Right ventricle myocardium superior (tissue), 1 donor: Measurements from ENCODE around the gene GPR61. TPM values are rescaled to one million over a fixed set of nuclear protein-coding genes. Genes with fewer than 3 reads are reported as not detected.

Experiments
- ATAC-seq: fragments of 200-7000 bp; cut with Tn5 transposase; one replicate; pipeline ENCODE4 v1.9.1; 2020; ENCODE audit warnings: mild to moderate bottlenecking; ENCODE audit not compliant: poor library complexity
- DNase-seq: peaks from one replicate; pipeline ENCODE4 v3.0.0-alpha.2; 2020
- intact Hi-C: fragments of 100-400 bp; cut with DNase I; formaldehyde crosslinking; loops from one replicate; pipeline ENCODE4 v1.11.2; 2022
- long read RNA-seq: library from polyadenylated mRNA; unstranded; transcript quantifications from one replicate; pipeline ENCODE4 v2.0.0, GENCODE V29; 2021
- total RNA-seq: library from RNA; stranded (reverse); fragmentation: NEBNext Ultra II Directional; extraction: Animal tissue kit (Norgen Biotek cat#: 25700); gene quantifications from one replicate; pipeline ENCODE4 v1.2.1, GENCODE V29; 2021
- donor health status: DM: no; HTN: yes; CAD: no; lungs with severe emphysema.

The GPR61 gene, protein sequence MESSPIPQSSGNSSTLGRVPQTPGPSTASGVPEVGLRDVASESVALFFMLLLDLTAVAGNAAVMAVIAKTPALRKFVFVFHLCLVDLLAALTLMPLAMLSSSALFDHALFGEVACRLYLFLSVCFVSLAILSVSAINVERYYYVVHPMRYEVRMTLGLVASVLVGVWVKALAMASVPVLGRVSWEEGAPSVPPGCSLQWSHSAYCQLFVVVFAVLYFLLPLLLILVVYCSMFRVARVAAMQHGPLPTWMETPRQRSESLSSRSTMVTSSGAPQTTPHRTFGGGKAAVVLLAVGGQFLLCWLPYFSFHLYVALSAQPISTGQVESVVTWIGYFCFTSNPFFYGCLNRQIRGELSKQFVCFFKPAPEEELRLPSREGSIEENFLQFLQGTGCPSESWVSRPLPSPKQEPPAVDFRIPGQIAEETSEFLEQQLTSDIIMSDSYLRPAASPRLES
- 0.32 TPM for total RNA-seq
- long read RNA-seq, result 0 reads

DNA sequence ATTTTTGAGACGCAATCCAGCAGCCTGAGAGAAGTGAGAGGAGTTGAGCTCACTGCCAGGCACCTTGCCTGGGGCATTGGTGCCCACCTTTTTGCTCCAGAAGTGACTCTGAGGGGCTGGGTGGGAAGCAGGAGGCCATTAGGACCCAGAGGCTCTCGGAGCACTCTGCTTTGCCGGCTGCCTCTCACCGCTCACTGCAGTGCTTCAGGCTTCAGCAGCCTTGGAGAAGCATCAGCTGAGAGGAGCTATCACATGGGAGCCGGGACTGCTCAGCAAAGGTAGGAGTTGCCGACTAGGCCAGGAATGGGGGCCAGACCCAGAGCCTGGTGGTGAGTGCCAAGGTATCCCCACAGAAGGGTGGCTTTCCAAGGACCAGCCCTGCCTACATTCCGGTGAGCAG, at the start of gene GPR61:
TSS of gene GPR61 (plus strand) at position 197 of the 400 bp plus-strand sequence. CDS start 3,151 bp downstream, outside the sequence.
- intact Hi-C loops, result loop anchor here (10.0 kb wide), 1 partner anchor 265 kb away; no protein-coding TSS in a partner anchor
- DNase-seq, result no peak
- no peak for ATAC-seq

GRCh38 chr1:109490029-109490933, 49.4 kb upstream of the GPR61 start:
- intact Hi-C loops, result loop anchor here (2.0 kb wide), 1 partner anchor 43 kb away; no protein-coding TSS in a partner anchor
- peak; percentile 69 for DNase-seq
- peak; percentile 47 for ATAC-seq

DNA sequence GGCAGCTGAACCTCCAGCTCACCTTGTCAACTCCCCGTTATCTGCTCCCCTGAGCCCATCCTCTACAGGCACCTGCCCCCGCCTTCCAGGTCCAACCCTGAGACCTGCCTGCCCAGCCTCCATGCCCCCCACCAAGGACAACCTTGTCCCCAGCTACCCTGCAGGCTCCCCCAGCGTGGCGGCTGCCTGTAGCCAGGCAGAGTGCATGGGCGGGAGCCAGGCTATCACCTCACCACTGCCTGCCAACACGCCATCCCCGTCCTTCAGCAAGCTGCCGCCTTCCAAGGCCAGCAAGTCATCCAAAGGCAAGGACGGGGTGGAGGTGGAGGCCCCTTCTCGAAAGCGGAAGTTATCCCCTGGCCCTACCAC, 48.8 kb upstream of the GPR61 start:
- DNase-seq (peak; percentile 55), ATAC-seq (peak; percentile 16)
- intact Hi-C loops, result loop anchor here (2.0 kb wide), 1 partner anchor 42 kb away; no protein-coding TSS in a partner anchor

GRCh38 chr1:109491372-109491771, 48.3 kb upstream of the GPR61 start:
- no peak for ATAC-seq
- intact Hi-C loops, result loop anchor here (2.0 kb wide), 1 partner anchor 41 kb away; no protein-coding TSS in a partner anchor
- no peak for DNase-seq

GRCh38 chr1:109492779-109493178, 46.9 kb upstream of the GPR61 start:
- DNase-seq (no peak), ATAC-seq (no peak)
- intact Hi-C loops, result no loop called here

GRCh38 chr1:109493227-109493626, 46.4 kb upstream of the GPR61 start:
- intact Hi-C loops, result no loop called here
- no peak for DNase-seq
- no peak for ATAC-seq

DNA sequence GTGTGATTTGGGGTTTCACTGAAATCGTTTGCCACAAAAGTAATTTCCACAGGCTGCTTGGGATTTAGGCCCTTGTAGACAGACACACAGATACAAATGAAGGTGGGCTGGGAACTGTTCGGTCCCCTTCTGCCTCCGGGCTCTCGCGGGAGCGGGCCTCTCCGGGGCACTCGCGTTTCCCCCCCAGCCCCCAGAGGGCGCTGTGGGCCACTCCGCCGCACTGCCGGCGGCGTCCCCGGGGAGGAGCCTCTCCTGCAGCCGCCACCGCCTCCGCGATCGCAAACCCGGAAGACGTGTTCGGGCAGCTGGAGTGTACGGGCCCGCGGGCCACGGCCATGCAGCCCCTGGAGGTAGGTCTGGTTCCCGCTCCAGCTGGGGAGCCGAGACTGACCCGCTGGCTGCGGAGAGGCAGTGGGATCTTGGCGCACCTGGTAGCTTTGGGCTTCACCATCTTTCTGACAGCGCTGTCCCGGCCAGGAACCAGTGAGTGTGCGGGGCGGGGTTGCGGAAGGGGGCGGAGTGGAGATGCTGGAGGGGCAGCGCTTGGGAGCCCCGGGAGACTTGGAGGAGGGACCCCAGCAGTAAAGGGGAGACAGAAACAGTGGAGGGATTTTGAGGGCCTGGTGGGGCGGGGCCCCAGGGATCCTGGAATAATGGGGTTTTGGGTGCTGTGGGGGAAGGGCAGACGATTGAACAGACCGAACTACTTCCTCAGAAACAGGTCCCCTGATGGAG, 45.7 kb upstream of the GPR61 start, which contains the start of gene CYB561D1:
TSS of gene CYB561D1 (plus strand) at position 290 of the 735 bp plus-strand sequence. CDS start at position 336, 46 bp downstream.
- DNase-seq (peak; percentile 93), ATAC-seq (peak; percentile 95)
- intact Hi-C loops, result no loop called here

DNA sequence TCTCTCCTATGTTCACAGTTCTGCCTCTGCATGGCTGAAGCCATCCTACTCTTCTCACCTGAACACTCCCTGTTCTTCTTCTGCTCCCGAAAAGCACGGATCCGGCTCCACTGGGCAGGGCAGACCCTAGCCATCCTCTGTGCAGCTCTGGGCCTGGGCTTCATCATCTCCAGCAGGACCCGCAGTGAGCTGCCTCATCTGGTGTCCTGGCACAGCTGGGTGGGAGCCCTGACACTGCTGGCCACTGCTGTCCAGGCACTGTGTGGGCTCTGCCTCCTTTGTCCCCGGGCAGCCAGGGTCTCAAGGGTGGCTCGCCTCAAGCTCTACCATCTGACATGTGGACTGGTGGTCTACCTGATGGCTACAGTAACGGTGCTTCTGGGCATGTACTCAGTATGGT, 43.9 kb upstream of the GPR61 start:
- intact Hi-C loops, result no loop called here
- no peak for DNase-seq
- no peak for ATAC-seq

GRCh38 chr1:109497449-109498160, 42.1 kb upstream of the GPR61 start:
- intact Hi-C loops, result no loop called here
- ATAC-seq (no peak), DNase-seq (no peak)

DNA sequence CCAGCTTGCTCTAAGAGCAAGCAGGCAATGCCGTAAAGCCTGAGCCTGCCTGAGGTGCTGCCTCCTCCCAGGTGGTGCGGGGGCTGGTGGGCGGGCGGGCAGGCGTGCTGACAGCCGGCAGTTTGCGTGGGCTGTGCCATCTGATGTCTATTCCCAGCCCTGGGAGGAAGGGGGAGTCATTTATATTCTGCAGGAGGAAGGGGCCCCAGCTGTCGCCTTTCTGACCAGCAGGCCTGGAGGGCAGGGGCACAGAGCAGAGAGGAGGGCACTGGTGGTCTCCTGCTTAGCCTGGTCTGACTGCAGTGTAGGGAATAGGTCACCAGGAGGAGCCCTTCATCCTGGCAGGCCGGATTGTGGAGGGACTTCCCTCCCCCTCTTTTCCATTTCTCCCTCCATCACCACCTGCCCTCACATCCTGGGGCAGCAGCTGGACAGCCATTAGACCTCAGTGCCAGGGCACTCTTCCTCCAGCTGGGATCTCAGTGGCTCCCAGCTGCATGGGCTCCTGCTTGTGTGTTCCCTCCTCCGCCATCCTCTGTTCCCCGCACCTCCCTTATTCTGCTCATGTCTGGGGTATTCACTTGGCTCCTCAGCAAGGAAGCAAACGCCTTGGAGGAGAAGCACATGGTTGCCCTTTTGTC, 41.4 kb upstream of the GPR61 start:
- intact Hi-C loops, result no loop called here
- ATAC-seq, result no peak

GRCh38 chr1:109499081-109499480, 40.6 kb upstream of the GPR61 start:
- DNase-seq (no peak), ATAC-seq (no peak)
- intact Hi-C loops, result no loop called here

More for the DNA sequence above, 41.4 kb upstream of the GPR61 start:
- DNase-seq, result no peak

GRCh38 chr1:109499661-109500536, 39.8 kb upstream of the GPR61 start:
- DNase-seq (no peak), ATAC-seq (no peak)
- intact Hi-C loops, result no loop called here

GRCh38 chr1:109500941-109501381, 38.7 kb upstream of the GPR61 start:
- intact Hi-C loops, result no loop called here
- DNase-seq (no peak), ATAC-seq (no peak)

GRCh38 chr1:109501644-109502363, 37.9 kb upstream of the GPR61 start:
- intact Hi-C loops, result no loop called here
- no peak for ATAC-seq
- no peak for DNase-seq

GRCh38 chr1:109502364-109502851, 37.3 kb upstream of the GPR61 start:
- intact Hi-C loops, result no loop called here
- DNase-seq, result no peak
- ATAC-seq, result no peak

DNA sequence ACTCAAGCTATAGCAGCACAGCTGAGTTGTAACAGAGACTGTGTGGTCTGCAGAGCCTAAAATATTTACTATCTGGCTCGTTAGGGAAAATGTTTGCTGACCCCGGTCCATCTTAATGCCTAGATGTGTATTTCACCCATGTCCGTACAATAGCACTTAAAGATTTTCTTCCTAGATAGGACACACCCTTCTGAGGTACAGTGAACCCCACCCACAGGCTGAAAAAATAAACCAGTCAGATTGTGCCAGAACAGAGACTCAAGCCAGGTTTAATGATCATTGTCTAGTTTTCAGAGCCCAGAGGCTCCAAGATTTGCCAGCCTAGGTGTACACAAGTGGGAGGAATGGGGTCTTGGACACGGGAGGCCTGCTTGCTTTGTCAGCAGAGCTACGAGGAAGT, 35.7 kb upstream of the GPR61 start:
- intact Hi-C loops, result no loop called here
- DNase-seq, result no peak
- no peak for ATAC-seq
